K562 (cell line): ENCODE measurements around the gene CD164L2.

Experiments
- CTCF ChIP-seq, 3 experiments: IDR thresholded peaks in 2 of 3; conservative IDR thresholded peaks in 1 of 3; 2 replicates each; pipeline ENCODE4 v1.5.1; 2011 to 2012; ENCODE audit warnings: low read length in 3 of 3, mild to moderate bottlenecking in 3 of 3, control low read depth in 2 of 3, improper control_type of control experiment in 1 of 3, inconsistent platforms in 1 of 3, low read depth in 1 of 3, mixed read lengths in 1 of 3, moderate library complexity in 1 of 3; ENCODE audit not compliant: insufficient read depth in 2 of 3
- GABPB1 ChIP-seq: sonication (generic); formaldehyde crosslinking; IDR thresholded peaks from 2 replicates; pipeline ENCODE4 v1.8.0; 2022; ENCODE audit warnings: mild to moderate bottlenecking, missing genetic modification reagents
- POLR2AphosphoS5 ChIP-seq: IDR thresholded peaks from 2 replicates; pipeline ENCODE4 v1.6.1; 2011; ENCODE audit warnings: mild to moderate bottlenecking, low read depth, low read length, moderate library complexity; ENCODE audit not compliant: control insufficient read depth, insufficient read depth
- TAF1 ChIP-seq: IDR thresholded peaks from 2 replicates; pipeline ENCODE4 v1.6.1; 2011; ENCODE audit warnings: mild to moderate bottlenecking, low read length, moderate library complexity; ENCODE audit not compliant: insufficient read depth, control insufficient read depth, severe bottlenecking; ENCODE audit errors: extremely low read depth

GRCh38 chr1:27355683-27356082 is 27.4 kb downstream of the CD164L2 start:
- no peak for TF ChIP-seq CTCF (IDR thresholded peaks at IDR 0.05 in 2 of 3, conservative IDR thresholded peaks at IDR 0.05 in 1 of 3; ENCODE audit: insufficient read depth in 2 of 3, low read depth in 1 of 3, low read length in 3 of 3)
- TF ChIP-seq GABPB1, result no peak
- no peak for TF ChIP-seq POLR2AphosphoS5
- TF ChIP-seq TAF1, result no peak
